DND-41 (cell line): ENCODE measurements around the gene HNRNPA0.
A peak's percentile ranks its signal among the peaks of the same experiment; 100 is the strongest.

Experiments used
- ATAC-seq: fragments of 200-7000 bp; cut with Tn5 transposase; 3 replicates; pipeline ENCODE4 v1.9.1; 2021; ENCODE audit warnings: low read depth; ENCODE audit not compliant: insufficient read depth
- DNase-seq: peaks from one replicate; pipeline ENCODE4 v3.0.0-alpha.2; 2020
- H2AFZ ChIP-seq: 2 replicates; pipeline ENCODE4 v1.6.0; 2012; ENCODE audit warnings: low read depth, low read length
- H3K27ac ChIP-seq: 2 replicates; pipeline ENCODE4 v1.5.1; 2012; ENCODE audit warnings: low read length, inconsistent platforms
- H3K27me3 ChIP-seq: fragments of 200-600 bp; sonication (generic); 2 replicates; pipeline ENCODE4 v1.6.0; 2012; ENCODE audit warnings: low read length, mild to moderate bottlenecking, inconsistent platforms; ENCODE audit not compliant: insufficient read depth, poor library complexity
- H3K36me3 ChIP-seq: 2 replicates; pipeline ENCODE4 v1.5.1; 2012; ENCODE audit warnings: low read length, inconsistent platforms; ENCODE audit not compliant: insufficient read depth
- H3K4me1 ChIP-seq: 2 replicates; pipeline ENCODE4 v1.5.1; 2012; ENCODE audit warnings: mild to moderate bottlenecking, low read length; ENCODE audit not compliant: insufficient read depth
- H3K4me2 ChIP-seq: 2 replicates; pipeline ENCODE4 v1.6.0; 2012; ENCODE audit warnings: mild to moderate bottlenecking, moderate library complexity, low read length, inconsistent platforms; ENCODE audit not compliant: insufficient read depth
- H3K4me3 ChIP-seq, 2 experiments: fragments of 200-600 bp in 1 of 2; shearing (Covaris generic) in 1 of 2; 2 replicates each; pipeline ENCODE4 v1.5.1; 2012 to 2016; ENCODE audit warnings: inconsistent platforms in 2 of 2, low read length in 2 of 2, mild to moderate bottlenecking in 2 of 2, low read depth in 1 of 2, moderate library complexity in 1 of 2
- H3K79me2 ChIP-seq: 2 replicates; pipeline ENCODE4 v1.6.0; 2012; ENCODE audit warnings: low read length, inconsistent platforms; ENCODE audit not compliant: insufficient read depth
- H3K9ac ChIP-seq: 2 replicates; pipeline ENCODE4 v1.6.0; 2012; ENCODE audit warnings: low read depth, mild to moderate bottlenecking, inconsistent platforms, low read length, moderate library complexity
- H3K9me3 ChIP-seq: 2 replicates; pipeline ENCODE4 v1.5.1; 2012; ENCODE audit warnings: low read length, moderate library complexity, mild to moderate bottlenecking, inconsistent platforms; ENCODE audit not compliant: insufficient read depth, severe bottlenecking
- H4K20me1 ChIP-seq: 2 replicates; pipeline ENCODE4 v1.6.0; 2012; ENCODE audit warnings: low read length; ENCODE audit not compliant: insufficient read depth
- EZH2 ChIP-seq: IDR thresholded peaks from 3 replicates; pipeline ENCODE4 v1.6.1; 2012; ENCODE audit warnings: borderline replicate concordance, low read depth, mild to moderate bottlenecking, moderate library complexity, low read length, inconsistent platforms; ENCODE audit not compliant: severe bottlenecking
- TF ChIP-seq, protein P1 (sequence below): IDR thresholded peaks from 2 replicates; pipeline ENCODE4 v1.5.1; 2012; ENCODE audit warnings: borderline replicate concordance, low read length, moderate library complexity, mild to moderate bottlenecking; ENCODE audit not compliant: poor library complexity, severe bottlenecking; ENCODE audit errors: extremely low read depth

The HNRNPA0 gene

DNA sequence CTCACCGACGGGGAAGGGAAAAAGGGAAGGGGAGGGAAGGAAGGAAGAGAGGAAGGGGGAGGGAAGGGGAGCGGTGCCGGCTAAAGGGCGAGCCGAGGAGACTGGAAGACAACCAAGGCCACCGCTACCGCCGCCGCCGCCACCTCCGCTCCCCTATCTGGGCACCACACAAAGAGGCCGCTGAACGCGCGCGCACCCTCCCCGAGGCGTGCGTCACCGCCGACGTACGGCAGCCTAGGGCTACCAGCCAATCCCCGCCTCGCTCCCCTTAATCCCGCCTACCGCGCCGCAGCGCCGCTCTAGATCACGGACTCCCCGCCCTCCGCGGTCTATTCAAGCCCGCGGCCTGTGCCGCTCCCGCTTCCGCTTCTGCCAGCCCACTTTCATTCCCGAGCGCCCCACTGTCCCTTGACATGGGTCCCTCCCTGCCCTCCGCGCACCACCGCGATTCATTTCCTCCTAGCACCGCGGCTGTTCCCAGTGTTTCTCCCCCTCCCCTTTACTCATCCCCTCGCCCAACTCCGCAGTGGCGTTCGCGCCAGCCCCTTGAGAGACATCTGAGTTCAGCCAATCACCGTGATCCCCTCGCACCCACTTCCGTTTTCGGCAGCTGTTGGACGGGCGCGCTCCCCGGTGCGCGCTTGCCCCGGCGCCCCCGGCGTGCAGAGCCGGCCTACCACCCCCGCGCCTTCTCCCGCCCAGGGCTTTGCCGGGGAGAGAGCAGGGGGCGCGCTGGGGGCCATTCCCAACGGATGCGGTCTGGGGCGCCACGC lies at the start of gene HNRNPA0:
Gene HNRNPA0, minus strand, starts transcription at position 176 of the 773 bp plus-strand sequence. CDS start 297 bp downstream, outside the sequence.
- DNase-seq, result peak; percentile 97
- H3K9me3 ChIP-seq, result no peaks in the 10 kb centered on the region
- peak within 1 kb of the TSS; percentile 100 for H3K27ac ChIP-seq
- H3K4me2 ChIP-seq, result peak within 1 kb of the TSS; percentile 87
- H3K4me3 ChIP-seq, result peak within 1 kb of the TSS; percentile 78 to 83
- peak within 1 kb of the TSS; percentile 86 for H2AFZ ChIP-seq
- peak; percentile 82 for ATAC-seq
- peaks cover 43% of the 10 kb centered on the region for H4K20me1 ChIP-seq
- peak within 1 kb of the TSS; percentile 89 for H3K9ac ChIP-seq
- peaks cover 48% of the 10 kb centered on the region for H3K79me2 ChIP-seq
- TF ChIP-seq, protein P1, sequence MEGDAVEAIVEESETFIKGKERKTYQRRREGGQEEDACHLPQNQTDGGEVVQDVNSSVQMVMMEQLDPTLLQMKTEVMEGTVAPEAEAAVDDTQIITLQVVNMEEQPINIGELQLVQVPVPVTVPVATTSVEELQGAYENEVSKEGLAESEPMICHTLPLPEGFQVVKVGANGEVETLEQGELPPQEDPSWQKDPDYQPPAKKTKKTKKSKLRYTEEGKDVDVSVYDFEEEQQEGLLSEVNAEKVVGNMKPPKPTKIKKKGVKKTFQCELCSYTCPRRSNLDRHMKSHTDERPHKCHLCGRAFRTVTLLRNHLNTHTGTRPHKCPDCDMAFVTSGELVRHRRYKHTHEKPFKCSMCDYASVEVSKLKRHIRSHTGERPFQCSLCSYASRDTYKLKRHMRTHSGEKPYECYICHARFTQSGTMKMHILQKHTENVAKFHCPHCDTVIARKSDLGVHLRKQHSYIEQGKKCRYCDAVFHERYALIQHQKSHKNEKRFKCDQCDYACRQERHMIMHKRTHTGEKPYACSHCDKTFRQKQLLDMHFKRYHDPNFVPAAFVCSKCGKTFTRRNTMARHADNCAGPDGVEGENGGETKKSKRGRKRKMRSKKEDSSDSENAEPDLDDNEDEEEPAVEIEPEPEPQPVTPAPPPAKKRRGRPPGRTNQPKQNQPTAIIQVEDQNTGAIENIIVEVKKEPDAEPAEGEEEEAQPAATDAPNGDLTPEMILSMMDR, result no peak
- TF ChIP-seq EZH2, result no peak
- no peaks in the 10 kb centered on the region for H3K27me3 ChIP-seq
- peaks cover 36% of the 10 kb centered on the region for H3K36me3 ChIP-seq
- H3K4me1 ChIP-seq, result peaks cover 36% of the 10 kb centered on the region

DNA sequence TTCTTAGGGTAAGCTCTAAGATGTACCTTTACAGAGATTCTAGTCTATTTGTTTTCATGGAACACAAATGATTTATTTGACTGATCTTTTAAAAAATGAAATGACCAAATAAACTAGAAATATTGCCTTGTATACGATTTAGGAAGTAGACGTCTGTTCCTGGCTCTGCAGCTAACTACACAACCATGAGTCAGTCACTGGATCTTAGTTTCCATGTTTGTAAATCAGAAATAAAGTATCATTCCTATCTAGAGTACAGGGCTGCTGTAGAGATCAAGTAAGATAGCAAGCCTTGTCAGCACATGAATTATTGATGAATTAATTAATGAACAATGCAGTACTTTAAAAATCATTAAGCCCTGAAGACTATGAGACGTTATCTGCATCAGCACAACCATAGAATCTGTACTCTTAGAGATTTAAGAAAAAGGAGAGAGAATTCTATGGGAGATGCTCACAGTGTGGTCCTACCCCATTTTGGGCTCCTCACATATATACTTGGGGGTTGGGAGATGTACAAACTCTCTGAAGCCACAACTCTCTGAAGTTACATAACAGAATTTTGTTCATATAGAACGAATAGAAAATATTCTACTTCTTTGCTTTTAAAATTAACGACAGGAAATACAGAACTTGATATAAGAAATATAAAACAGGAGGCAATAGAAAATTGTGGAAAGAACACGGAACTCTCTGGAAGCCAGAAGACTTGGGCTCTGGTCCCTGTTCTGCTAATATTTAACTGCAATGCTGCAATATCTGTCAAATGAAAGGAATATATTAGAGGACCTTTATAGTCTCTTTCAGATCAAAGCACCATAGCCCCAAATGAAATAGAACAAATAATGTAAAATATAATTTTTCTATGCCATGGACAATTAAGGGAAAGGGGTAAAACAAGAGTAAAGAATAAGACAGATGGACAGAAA lies 48.4 kb upstream of the HNRNPA0 start:
- no peaks in the 10 kb centered on the region for H3K4me1 ChIP-seq
- H3K4me3 ChIP-seq, result no peak overlapping the region
- no peak overlapping the region for H3K4me2 ChIP-seq
- no peak overlapping the region for H2AFZ ChIP-seq
- no peaks in the 10 kb centered on the region for H3K9me3 ChIP-seq
- H4K20me1 ChIP-seq, result no peaks in the 10 kb centered on the region
- no peak overlapping the region for H3K27ac ChIP-seq
- no peaks in the 10 kb centered on the region for H3K36me3 ChIP-seq
- H3K27me3 ChIP-seq, result peaks cover 11% of the 10 kb centered on the region
- DNase-seq (no peak), ATAC-seq (no peak)
- TF ChIP-seq EZH2, result no peak
- TF ChIP-seq, protein P1, result no peak
- H3K9ac ChIP-seq, result no peak overlapping the region
- H3K79me2 ChIP-seq, result no peaks in the 10 kb centered on the region

DNA sequence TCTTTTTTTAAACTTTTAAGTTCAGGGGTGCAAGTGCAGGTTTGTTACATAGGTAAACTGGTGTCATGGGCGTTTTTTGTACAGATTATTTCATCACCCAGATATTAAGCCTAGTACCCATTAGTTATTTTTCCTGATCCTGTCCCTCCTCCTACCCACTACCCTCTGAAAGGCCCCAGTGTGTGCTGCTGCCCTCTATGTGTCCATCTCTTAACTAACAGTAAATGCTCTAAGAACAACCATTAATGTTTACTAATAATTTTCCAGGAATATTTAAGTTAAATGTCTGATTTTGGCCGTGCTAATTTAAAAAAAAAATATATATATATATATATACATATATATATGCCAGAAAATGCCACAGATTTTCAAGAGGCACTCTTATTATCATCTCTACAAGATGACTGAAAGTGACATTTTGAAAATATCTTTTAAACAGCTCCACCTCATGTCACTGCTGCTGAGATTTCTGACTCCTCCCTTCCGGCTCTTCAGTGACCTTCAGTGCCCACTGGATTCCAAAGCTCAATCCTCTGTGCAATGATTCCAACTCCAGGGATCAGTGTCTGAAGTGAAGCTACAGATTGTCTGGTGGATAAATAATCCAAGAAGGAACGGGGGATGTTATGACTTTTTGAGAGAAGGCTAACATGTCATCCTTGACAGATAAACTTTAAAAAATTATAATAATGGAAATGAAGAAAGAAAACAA lies 46.7 kb upstream of the HNRNPA0 start:
- Histone ChIP-seq H3K9ac (no peak overlapping the region), H4K20me1 (no peaks in the 10 kb centered on the region), H3K4me2 (no peak overlapping the region), H3K4me3 (no peak overlapping the region), H3K36me3 (no peaks in the 10 kb centered on the region), H3K27ac (no peak overlapping the region), H3K4me1 (no peaks in the 10 kb centered on the region), H2AFZ (no peak overlapping the region), H3K27me3 (peaks cover 11% of the 10 kb centered on the region), H3K9me3 (no peaks in the 10 kb centered on the region), H3K79me2 (no peaks in the 10 kb centered on the region)
- ATAC-seq (no peak), DNase-seq (no peak)
- TF ChIP-seq EZH2, result no peak
- TF ChIP-seq, protein P1, result no peak
